ENCODE data around the gene BSG. TPM values are rescaled to one million over a fixed set of nuclear protein-coding genes. Genes with fewer than 3 reads are reported as not detected.

BSG gene
- total RNA-seq, 1 donor from 2014 or later, result 366 TPM

- intact Hi-C loops (cut with DNase I), result no loop called here
- H3K36me3 ChIP-seq, result peaks cover 61% of the 10 kb centered on the region
- H3K27ac ChIP-seq, result no peak overlapping the region
- peaks cover 16% of the 10 kb centered on the region for H3K4me1 ChIP-seq
- H3K9me3 ChIP-seq, result no peaks in the 10 kb centered on the region
- H3K4me3 ChIP-seq, result no peak overlapping the region
- ATAC-seq (no peak), DNase-seq (no peak)
- no peaks in the 10 kb centered on the region for H3K27me3 ChIP-seq (ENCODE audit: low read depth)
- no peak for TF ChIP-seq CTCF (IDR thresholded peaks at IDR 0.05)
Observed at GRCh38 chr19:538641-539428, 33.6 kb upstream of the BSG start.

GRCh38 chr19:539429-540030, 32.9 kb upstream of the BSG start:
- ATAC-seq (no peak), DNase-seq (no peak)
- H3K27me3 ChIP-seq (ENCODE audit: low read depth), result no peaks in the 10 kb centered on the region
- H3K4me3 ChIP-seq, result no peak overlapping the region
- H3K36me3 ChIP-seq, result peaks cover 61% of the 10 kb centered on the region
- no peak overlapping the region for H3K27ac ChIP-seq
- H3K9me3 ChIP-seq, result no peaks in the 10 kb centered on the region
- intact Hi-C loops (cut with DNase I), result no loop called here
- TF ChIP-seq CTCF (IDR thresholded peaks at IDR 0.05), result no peak
- peaks cover 13% of the 10 kb centered on the region for H3K4me1 ChIP-seq

- no peak overlapping the region for H3K4me3 ChIP-seq
- peak; percentile 46 for DNase-seq
- no peaks in the 10 kb centered on the region for H3K4me1 ChIP-seq
- no peaks in the 10 kb centered on the region for H3K27me3 ChIP-seq (ENCODE audit: low read depth)
- intact Hi-C loops (cut with DNase I), result no loop called here
- H3K9me3 ChIP-seq, result no peaks in the 10 kb centered on the region
- ATAC-seq, result no peak
- H3K36me3 ChIP-seq, result peaks cover 54% of the 10 kb centered on the region
- TF ChIP-seq CTCF (IDR thresholded peaks at IDR 0.05), result no peak
- no peak overlapping the region for H3K27ac ChIP-seq
Observed at GRCh38 chr19:540867-541637, 31.3 kb upstream of the BSG start.

GRCh38 chr19:541699-542098, 30.7 kb upstream of the BSG start:
- no peak for TF ChIP-seq CTCF (IDR thresholded peaks at IDR 0.05)
- no peaks in the 10 kb centered on the region for H3K9me3 ChIP-seq
- ATAC-seq (no peak), DNase-seq (no peak)
- peaks cover 48% of the 10 kb centered on the region for H3K36me3 ChIP-seq
- no peak overlapping the region for H3K27ac ChIP-seq
- intact Hi-C loops (cut with DNase I), result no loop called here
- no peaks in the 10 kb centered on the region for H3K4me1 ChIP-seq
- no peak overlapping the region for H3K4me3 ChIP-seq
- no peaks in the 10 kb centered on the region for H3K27me3 ChIP-seq (ENCODE audit: low read depth)

- no peaks in the 10 kb centered on the region for H3K4me1 ChIP-seq
- peaks cover 42% of the 10 kb centered on the region for H3K36me3 ChIP-seq
- no peak overlapping the region for H3K27ac ChIP-seq
- H3K27me3 ChIP-seq (ENCODE audit: low read depth), result no peaks in the 10 kb centered on the region
- no peak overlapping the region for H3K4me3 ChIP-seq
- no peak for ATAC-seq
- intact Hi-C loops (cut with DNase I), result no loop called here
- no peak for TF ChIP-seq CTCF (IDR thresholded peaks at IDR 0.05)
- H3K9me3 ChIP-seq, result no peaks in the 10 kb centered on the region
- no peak for DNase-seq
Observed at GRCh38 chr19:542173-542866, 30.1 kb upstream of the BSG start.
